NCI-H69 (cell line): ENCODE measurements around the gene RADIL.
"Not testable (repeated sequence)": the region's sequence is repeated elsewhere in the genome, so short reads cannot be mapped to it uniquely, and the experiment has no call there.

ENCODE experiments used
- DNase-seq: peaks from one replicate; lab custom pipeline; 2025; lab: John Stamatoyannopoulos, UW

RADIL gene

GRCh38 chr7:4808565-4808964, 75.0 kb downstream of the RADIL start:
- no peak for DNase-seq

DNA sequence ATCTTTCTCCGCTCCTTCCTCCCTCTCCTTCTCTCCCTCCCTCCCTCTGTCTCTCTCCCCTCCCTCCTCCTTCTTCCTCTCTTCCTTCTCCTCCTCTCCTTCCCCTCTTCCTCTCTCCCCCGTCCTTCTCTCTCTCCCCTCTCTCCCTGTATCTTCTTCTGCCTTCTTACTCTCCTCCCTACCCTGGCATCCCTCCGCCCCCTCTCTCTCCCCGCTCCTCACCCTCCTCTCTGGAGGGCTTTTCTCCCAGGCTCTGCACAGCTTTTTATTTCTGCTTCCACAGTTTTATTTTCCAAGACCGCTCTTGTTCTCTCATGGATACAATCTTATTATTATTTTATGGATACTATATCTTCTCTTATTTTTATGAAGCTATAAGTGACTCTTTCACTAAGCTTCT, 75.5 kb downstream of the RADIL start:
- no peak for DNase-seq

DNA sequence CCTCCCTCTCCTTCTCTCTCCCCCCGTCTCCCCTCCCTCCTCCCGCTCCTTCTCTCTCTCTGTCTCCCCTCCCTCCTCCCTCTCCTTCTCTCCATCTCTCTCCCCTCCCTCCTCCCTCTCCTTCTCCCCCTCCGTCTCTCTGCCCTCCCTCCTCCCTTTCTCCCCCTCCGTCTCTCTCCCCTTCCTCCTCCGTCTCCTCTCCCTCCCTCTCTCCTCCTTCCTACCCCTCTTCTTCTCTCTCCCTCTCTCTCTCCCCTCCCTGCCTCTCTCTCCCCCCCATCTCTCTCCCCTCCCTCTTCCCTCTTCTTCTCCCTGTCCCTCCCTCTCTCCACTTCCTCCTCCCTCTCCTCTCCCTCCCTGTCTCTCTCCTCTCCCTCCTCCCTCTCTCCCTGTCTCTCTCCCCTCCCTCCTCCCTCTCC, 75.9 kb downstream of the RADIL start:
- DNase-seq, result peak; percentile 34

DNA sequence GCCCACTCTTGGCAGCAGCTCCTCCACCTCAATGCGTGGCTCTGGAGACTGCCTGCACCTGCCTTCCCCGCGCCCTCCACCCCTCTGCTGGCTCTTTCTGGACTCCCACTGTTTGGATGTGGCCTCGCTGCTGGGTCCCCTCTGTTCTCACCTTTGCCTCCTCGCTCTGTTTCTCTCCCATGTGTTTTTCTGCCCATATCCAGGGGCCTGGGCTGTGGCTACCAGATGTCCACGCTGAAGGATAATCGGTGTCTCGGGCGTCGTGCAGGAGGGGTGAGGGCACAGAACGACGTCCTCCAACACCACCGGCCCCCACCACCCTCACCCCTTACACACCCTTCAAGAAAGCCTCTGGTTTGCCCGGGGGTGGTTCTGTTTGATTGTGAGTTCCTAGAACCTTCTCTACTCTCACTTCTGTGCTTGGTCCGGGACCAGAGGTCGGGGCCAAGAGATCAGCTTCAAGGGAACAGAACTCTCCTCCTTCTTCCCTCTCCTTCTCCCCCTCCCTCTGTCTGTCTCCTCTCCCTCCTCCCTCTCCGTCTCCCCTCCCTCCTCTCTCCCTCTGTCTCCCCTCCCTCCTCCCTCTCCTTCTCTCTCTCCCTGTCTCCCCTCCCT, 76.4 kb downstream of the RADIL start:
- no peak for DNase-seq

GRCh38 chr7:4805984-4806300, 77.6 kb downstream of the RADIL start:
- no peak for DNase-seq

GRCh38 chr7:4805110-4805983, 78.2 kb downstream of the RADIL start:
- no peak for DNase-seq

DNA sequence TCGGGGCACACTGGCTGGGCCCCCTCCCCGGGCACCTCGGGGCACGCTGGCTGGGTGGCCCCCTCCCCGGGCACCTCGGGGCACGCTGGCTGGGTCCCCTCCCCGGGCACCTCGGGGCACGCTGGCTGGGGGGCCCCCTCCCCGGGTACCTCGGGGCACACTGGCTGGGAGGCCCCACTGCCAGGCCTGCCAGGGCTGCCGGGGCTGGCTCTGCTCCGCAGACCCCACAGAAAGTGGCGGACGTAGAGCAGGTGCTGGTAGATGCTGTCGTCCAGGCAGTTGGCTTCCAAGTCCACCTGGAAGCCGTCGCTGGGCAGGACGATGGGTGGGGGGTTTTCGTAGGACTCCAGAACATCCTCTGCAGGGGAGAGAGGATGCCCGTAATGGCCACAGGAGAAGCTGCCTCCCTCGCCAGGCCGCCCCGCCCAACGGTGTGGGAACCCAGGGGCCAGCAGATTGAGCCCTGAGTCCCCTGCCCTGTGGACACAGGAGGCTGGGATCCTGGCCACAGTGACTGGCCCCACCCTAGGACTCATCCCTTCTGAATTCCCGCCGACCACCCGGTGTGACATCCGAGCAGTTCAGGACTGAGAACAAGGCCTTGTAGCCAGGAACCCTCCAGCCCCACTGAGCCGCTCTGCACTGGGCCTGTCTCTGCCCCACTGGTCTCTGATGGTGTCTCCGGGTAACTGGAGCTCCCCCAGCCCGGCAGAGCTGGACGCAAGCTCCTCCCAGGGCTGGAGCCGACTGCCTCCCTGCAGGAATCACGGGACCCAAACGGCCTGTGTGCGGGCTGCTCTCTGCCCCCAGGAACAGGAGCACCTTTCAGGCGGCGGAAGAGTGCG, 79.9 kb downstream of the RADIL start:
- DNase-seq, result no peak

GRCh38 chr7:4802577-4802976, 80.9 kb downstream of the RADIL start:
- DNase-seq, result not testable (repeated sequence)

- no peak for DNase-seq
Observed at GRCh38 chr7:4801839-4802231, 81.7 kb downstream of the RADIL start.

- DNase-seq, result no peak
Observed at GRCh38 chr7:4800926-4801838, 82.3 kb downstream of the RADIL start.

- DNase-seq, result no peak
Observed at GRCh38 chr7:4800487-4800886, 83.0 kb downstream of the RADIL start.

GRCh38 chr7:4799508-4800268, 83.8 kb downstream of the RADIL start:
- DNase-seq, result no peak

- DNase-seq, result no peak
Observed at GRCh38 chr7:4798706-4799235, 84.7 kb downstream of the RADIL start.

DNA sequence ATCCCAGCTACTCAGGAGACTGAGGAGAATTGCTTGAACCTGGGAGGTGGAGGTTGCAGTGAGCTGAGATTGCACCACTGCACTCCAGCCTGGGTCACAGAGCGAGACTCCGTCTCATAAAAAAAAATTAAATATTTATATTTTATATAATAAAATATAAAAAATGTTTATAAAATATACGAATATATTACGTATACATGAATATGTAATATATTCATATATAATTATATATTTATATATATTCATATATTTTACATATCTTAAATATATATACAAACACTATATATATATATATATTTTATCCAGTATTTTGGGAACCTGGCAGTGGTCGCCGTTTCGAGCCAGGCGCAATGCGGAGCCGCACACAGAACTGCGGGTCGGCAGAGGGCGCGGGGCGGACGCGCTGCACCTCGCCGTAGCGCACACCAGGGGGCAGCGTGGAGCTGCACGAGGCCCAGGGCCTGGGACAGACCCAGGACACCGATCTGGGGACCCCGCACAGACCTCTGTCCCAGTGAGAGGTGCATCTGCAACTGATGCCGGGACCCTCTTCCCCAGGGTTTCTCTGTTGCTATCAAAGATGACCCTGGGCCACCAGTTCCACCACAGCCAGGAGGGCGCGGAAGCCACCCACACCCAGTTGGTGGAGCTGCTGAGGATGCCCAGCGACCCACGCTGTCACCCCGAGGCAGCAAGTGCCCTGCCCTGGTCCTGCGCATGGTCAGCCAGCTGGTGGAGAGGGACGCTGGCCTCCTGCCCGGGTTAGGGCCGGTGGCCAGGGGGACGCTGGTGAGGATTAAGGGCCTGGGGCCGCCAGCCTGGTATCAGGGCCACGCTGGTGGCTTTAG, 85.4 kb downstream of the RADIL start:
- peak; percentile 43 for DNase-seq

- DNase-seq, result no peak
Observed at GRCh38 chr7:4796453-4796852, 87.1 kb downstream of the RADIL start.

DNA sequence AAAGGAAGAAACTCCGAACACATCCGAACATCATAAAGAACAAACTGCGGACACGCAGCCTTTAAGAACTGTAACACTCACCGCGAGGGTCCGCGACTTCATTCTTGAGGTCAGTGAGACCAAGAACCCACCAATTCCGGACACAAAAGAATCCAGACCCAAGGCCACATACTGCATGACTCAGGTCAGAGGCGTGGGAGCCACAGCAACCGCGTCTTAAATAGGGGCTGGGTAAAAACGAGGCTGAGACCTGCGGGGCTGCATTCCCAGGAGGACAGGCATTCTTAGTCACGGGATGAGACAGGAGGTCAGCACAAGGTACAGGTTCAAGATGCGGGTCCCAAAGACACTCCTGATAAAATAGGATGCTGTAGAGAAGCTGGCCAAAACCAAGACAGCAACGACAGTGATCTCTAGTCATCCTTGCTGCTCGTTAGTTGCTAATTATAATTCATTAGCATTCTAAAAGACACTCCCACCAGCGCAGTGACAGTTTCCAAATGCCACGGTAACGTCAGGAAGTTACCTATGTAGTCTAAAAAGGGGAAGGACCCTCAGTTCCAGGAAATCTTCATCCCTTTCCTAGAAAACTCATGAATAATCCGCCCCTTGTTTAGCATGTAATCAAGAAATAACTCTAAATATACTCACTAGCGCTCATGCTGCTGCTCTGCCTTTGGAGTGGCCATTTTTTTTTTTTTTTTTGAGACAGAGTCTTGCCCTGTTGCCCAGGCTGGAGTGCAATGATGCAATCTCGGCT, 88.7 kb downstream of the RADIL start:
- no peak for DNase-seq

DNA sequence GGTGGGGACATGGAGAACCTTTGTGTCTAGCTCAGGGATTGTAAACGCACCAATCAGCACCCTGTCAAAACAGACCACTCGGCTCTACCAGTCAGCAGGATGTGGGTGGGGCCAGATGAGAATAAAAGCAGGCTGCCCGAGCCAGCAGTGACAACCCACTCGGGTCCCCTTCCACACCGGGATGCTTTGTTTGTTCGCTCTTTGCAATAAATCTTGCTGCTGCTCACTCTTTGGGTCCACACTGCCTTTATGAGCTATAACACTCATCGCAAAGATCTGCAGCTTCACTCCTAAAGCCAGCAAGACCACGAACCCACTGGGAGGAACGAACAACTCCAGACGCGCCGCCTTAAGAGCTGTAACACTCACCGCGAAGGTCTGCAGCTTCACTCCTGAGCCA, 89.3 kb downstream of the RADIL start:
- DNase-seq, result not testable (repeated sequence)

DNA sequence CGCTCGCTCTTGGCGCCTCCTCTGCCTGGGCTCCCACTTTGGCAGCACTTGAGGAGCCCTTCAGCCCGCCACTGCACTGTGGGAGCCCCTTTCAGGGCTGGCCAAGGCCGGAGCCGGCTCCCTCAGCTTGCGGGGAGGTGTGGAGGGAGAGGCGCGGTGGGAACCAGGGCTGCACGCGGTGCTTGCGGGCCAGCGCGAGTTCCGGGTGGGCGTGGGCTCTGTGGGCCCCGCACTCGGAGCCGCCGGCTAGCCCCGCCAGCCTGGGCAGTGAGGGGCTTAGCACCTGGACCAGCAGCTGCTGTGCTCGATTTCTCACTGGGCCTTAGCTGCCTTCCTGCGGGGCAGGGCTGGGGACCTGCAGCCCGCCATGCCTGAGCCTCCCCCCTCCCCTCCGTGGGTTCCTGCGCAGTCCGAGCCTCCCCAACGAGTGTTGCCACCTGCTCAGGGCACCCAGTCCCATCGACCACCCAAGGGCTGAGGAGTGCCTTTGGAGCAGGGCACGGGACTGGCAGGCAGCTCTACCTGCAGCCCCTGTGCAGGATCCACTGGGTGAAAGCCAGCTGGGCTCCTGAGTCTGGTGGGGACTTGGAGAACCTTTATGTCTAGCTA, 90.0 kb downstream of the RADIL start:
- not testable (repeated sequence) for DNase-seq
